Activated naive CD4-positive, alpha-beta T cell treated with anti-CD3 and anti-CD28 coated beads, Interleukin-2, amount 50 U/mL, for 72 hours (primary cell): ENCODE results near the gene TMEM121. TPM values are rescaled to one million over a fixed set of nuclear protein-coding genes. Genes with fewer than 3 reads are reported as not detected.

Source experiments
- ATAC-seq, 2 donors: fragments of 150-1000 bp; cut with Tn5 transposase; 2 replicates each; pipeline ENCODE4 v1.10.0; 2021; ENCODE audit warnings: mild to moderate bottlenecking in 2 of 2, moderate library complexity in 2 of 2
- DNase-seq, 2 donors: peaks; one replicate each; pipeline ENCODE4 v3.0.0; 2021 to 2022; ENCODE audit warnings: low spot score in 2 of 2
- H3K27ac Mint-ChIP-seq, 2 donors: one replicate each; pipeline ENCODE4 v1.8.0; 2022; ENCODE audit warnings: mild to moderate bottlenecking in 2 of 2, mixed read lengths in 2 of 2
- H3K36me3 Mint-ChIP-seq, 2 donors: one replicate each; pipeline ENCODE4 v1.8.0; 2022; ENCODE audit warnings: mixed read lengths in 2 of 2
- H3K9me3 Mint-ChIP-seq, 2 donors: one replicate each; pipeline ENCODE4 v1.8.0; 2022; ENCODE audit warnings: mixed read lengths in 2 of 2
- total RNA-seq, 2 donors: library from RNA; stranded (reverse); gene quantifications; one replicate each; pipeline ENCODE4 v1.2.3, GENCODE V29; 2022

Gene TMEM121
- total RNA-seq, 2 donors from 2014 or later, result 2.2 to 10.2 TPM

DNA sequence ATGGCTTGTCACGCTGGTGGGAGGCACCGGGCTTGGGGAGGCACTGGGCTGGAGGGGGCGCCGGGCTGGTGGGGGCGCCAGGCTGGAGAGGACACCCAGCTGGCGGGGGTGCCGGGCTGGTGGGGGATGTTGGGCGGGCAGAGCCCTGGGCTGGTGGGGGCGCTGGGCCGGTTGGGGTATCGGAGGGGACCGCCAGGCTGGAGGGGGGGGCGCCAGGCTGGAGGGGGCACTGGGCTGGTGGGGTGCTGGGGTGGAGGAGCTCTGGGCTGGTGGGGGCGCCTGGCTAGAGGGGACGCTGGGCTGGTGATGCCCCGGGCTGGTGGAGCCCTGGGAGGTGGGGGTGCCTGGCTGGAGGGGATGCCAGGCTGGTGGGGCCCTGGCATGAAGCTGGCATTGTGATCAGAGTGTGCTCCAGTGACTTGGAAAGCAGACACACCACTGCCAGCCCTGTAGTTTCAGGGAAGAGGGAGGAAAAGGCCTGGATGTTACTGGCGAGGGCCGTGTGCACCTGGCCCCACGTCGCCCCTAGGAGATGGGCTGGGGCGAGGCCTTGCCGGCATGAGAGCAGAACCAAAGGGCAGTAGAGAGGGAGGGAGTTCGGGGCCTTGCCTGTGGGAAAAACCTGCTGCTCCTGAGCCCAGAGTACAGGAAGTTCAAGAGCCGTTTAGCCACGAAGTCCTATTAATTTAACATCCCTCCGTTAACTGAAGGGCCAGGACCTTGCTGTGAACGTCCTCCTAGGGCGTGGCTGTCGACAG is 22.3 kb upstream of the TMEM121 start:
- Mint-ChIP-seq H3K9me3 (no peaks in the 10 kb centered on the region), H3K27ac (no peak overlapping the region), H3K36me3 (no peaks in the 10 kb centered on the region)
- ATAC-seq, result no peak
- no peak for DNase-seq

DNA sequence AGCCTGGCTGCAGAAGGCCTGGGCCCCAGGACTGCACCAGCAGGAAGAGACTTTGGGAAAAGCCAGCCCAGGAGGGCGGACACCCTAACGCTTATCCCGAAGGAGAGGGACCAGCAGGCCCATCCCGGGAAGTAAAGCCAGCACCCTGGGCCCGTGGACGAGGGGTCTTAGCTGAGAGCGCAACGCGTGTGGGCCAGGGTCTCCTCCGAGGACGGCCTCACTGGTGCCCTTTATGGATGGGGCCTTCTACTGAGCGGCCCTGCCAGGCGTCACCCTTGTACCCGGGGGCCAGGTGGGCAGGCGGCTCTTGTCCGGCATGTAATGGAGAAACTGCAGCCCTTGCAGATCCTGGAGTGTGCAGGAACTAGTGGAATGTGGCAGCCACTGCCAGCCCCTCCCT is 21.3 kb upstream of the TMEM121 start:
- no peak for ATAC-seq
- Mint-ChIP-seq H3K27ac (no peak overlapping the region), H3K9me3 (no peaks in the 10 kb centered on the region), H3K36me3 (no peaks in the 10 kb centered on the region)
- DNase-seq, result no peak

DNA sequence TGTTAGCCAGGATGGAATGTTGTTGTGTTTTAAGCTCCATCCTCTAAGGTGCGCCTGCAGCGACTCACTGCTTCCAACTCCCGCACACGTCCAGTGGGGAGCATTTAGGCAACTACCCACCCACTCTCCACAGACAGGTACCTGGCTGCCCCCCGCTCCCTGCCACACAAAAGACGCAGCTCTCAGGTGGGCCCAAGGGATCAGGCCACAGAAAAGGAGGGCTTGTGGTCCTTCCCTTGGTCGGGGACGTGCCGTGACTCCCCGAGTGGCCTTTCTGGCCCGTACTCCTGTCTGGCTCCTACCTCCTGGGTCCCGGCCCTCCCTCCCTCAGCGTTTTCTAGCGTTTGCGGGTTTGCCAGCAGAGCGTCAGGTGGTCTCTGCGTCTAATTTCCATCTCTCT is 19.1 kb upstream of the TMEM121 start:
- no peak for ATAC-seq
- no peak for DNase-seq
- Mint-ChIP-seq H3K36me3 (no peaks in the 10 kb centered on the region), H3K9me3 (no peaks in the 10 kb centered on the region), H3K27ac (no peak overlapping the region)

DNA sequence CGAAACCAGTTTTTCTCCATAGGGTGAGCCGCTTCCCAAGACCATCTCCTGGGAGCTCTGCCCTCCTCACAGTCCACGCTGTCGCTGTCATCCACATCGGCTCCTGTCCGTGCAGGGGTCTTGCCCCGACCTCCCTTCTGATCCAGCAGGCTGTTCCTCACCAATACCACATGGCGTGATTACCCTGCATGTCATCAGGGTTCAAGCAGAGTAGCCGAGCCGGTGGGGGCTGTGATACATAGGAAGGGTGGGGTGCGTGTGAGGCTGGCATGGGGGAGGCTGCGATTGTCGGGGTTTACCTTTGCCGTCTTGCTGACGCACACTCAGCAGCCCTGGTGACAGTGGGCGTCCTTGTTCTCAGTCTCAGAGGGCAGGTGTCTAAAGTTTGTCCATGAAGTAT is 18.3 kb upstream of the TMEM121 start:
- H3K27ac Mint-ChIP-seq, result no peak overlapping the region
- no peaks in the 10 kb centered on the region for H3K36me3 Mint-ChIP-seq
- ATAC-seq, result no peak
- no peaks in the 10 kb centered on the region for H3K9me3 Mint-ChIP-seq
- no peak for DNase-seq

DNA sequence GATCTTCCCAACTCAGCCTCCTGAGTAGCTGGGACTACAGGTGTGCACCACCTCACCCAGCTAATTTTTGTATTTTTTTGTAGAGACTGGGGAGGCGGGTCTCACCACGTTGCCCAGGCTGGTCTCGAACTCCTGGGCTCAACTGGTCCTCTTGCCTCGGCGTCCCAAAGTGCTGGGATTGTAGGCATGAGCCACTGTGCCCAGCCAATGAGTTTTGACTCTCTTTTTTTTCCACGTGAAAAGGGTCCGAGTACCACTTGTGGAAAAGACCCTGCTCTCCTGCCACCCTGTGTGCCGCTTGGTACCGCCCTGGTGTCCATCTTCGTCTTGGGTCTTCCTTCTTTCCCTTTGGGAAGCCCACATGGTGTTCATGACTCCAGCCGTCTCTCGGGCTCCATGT is 17.8 kb upstream of the TMEM121 start:
- no peaks in the 10 kb centered on the region for H3K36me3 Mint-ChIP-seq
- no peak overlapping the region for H3K27ac Mint-ChIP-seq
- DNase-seq (no peak), ATAC-seq (no peak)
- H3K9me3 Mint-ChIP-seq, result no peaks in the 10 kb centered on the region

DNA sequence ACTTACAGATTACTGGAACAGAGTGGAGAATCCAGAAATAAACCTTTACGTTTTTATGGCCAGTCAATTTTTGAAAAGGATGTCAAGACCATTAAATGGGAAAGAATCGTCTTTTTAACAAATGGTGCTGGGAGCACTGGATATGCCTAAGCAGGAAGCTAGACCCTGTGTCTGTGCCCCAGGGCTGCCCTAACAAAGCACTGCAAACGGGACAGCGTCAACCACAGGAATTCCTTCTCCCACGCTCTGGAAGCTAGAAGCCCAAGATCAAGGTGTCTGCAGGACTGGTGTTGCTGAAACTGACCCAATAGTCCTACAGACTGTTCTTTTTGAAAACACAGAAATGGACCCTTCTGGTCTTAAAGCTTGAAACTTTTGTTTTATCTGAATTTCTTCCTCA is 9.3 kb upstream of the TMEM121 start:
- Mint-ChIP-seq H3K27ac (no peak overlapping the region), H3K36me3 (no peaks in the 10 kb centered on the region), H3K9me3 (no peaks in the 10 kb centered on the region)
- ATAC-seq, result no peak
- no peak for DNase-seq

DNA sequence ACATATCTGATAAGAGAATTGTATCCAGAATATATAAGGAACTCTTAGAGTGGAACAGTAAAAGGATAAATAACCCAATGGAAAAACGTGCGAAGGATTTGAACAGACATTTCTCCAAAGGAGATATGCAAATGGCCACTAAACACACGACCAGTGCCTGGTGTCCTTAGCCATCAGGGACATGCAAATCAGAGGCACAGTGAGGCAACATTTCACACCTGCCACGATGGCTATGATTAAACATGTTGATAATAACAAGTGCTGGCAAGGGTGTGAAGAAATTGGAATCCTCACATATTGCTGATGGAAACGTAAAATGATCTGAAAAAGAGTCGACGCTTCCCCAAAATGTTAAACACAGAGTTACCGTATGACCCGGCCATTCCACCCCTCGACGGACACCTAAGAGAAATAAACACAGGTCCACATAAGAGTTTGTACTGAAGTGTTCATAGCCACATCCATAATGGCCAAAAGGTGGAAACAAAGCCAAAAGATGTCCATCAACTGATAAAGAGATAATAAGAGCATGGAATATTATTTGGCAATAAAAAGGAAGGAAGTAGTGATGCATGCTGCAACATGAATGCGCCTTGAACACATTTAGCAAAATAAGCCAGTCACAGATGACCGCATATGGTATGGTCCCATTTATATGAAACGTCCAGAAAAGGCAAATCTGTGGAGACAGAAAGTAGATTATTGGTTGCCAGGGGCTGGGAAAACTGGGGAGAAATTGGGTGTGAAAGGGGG is 6.3 kb upstream of the TMEM121 start:
- Mint-ChIP-seq H3K27ac (no peak overlapping the region), H3K9me3 (no peaks in the 10 kb centered on the region), H3K36me3 (no peaks in the 10 kb centered on the region)
- DNase-seq (no peak), ATAC-seq (no peak)

DNA sequence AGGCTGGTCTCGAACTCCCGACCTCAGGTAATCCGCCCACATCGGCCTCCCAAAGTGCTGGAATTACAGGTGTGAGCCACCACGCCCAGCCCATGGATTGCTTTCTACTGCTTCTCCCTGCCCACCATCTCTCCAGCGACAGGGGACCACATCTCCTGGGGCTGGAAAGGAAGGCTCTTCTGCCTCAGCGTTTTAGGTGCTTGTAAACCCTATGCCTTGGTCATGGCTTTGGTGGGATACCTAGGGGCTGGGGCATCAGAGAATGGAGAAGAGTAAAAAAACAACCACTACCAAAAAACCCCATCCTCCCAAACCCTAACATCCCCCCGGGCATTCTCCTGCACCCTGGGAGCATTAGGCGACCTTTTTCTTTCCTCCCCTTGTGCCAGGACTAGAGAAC is 1.1 kb upstream of the TMEM121 start:
- no peak for ATAC-seq
- H3K27ac Mint-ChIP-seq, result no peak overlapping the region
- DNase-seq, result no peak
- H3K9me3 Mint-ChIP-seq, result no peaks in the 10 kb centered on the region
- peaks cover 0 to 5% of the 10 kb centered on the region in 2 donors for H3K36me3 Mint-ChIP-seq

DNA sequence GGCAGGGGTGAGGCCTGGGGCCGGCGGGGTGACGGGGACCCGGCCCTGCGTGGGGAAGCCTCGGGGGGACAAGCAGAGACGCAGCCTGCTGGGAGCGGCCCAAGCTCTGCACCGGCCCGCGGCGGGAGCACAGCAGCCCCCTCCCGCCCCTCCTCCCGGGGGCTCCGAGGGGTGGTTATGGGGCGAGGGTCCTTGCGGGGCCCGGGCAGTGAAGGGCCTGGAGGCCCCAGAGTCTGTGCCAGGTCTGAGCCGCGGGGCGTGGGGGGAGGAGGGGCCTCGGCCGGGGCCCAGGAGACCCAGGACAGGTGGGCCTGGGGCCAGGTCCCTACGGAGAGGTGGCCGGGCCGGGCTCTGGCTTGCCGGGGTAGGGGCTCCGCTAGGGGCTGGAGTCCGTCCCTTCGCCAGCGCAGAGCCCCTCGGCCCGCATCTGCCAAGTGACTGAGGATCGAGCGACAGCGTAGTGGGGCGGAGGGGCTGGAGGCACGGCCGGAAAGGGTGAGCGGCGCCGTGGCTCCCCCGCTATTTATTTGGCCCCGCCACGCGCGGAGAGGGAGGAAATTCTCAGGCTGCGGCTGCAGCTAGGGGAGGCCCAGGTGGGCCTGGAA is 495 bp downstream of the TMEM121 start:
- peaks cover 0 to 5% of the 10 kb centered on the region in 2 donors for H3K36me3 Mint-ChIP-seq
- DNase-seq (no peak), ATAC-seq (peak in 1 of 2 donors; percentile 5)
- H3K9me3 Mint-ChIP-seq, result no peaks in the 10 kb centered on the region
- peak overlapping the region; percentile 72 to 88 for H3K27ac Mint-ChIP-seq

DNA sequence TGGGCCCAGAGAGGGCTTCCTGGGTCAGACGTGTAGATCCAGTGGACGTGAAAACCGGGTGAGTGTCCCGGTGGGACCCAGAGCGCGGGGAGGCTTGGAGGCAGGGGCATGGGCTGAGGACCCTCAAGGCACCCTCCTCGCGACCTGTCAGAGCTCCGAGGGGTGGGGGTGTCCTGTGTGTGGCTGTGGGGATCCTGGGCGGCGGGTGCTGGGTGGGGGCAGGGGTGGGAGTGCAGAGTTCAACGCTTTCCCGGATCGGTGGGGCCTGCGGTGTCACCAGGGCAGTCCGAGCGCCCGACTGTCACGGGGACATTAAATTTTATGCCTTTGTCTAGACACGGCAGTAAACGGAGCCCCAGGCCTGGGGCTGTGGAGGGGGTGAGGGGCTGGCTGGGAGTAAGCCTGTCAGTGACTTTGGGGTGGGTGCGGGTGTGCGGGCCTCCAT is 1.0 kb downstream of the TMEM121 start:
- ATAC-seq, result no peak
- no peak for DNase-seq
- Mint-ChIP-seq H3K9me3 (no peaks in the 10 kb centered on the region), H3K27ac (peak overlapping the region; percentile 72 to 88), H3K36me3 (peaks cover 0 to 5% of the 10 kb centered on the region in 2 donors)

DNA sequence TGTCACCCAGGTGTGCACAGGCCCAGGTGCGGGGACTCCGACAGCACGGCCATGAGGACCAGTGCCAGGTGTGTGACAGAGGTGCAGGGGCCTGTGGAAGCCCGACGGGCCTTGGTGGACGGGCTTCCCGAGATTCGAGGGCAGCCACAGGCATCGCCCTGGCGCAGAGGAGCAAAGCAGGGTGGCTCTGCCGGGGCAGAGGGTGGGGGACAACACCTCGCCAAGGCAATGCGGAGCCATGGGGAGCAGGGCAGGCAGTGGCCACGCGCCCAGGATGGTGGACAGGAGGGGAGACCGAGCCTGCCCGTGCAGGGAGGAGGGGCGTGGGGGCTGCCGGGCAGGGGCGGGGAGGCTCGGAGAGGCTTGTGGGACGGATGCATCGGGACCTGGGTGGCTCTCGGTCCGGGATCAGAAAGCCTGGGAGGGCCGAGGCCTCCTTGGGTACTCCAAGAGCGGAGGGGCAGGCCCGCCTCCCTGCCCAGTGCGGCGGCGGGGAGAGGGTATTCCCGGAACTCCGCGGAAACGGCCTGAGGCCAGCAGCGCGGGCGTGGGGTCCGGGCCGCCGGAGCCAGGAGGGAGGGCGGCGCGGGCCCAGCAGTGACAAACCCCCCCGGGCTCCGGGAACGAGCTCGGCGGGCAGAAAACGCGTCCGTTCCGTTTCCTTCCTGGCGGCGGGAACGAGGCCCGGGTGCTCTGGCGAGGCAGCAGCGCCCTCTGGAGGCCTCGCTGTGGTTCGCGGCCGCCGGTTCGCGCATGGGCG is 1.6 kb downstream of the TMEM121 start:
- Mint-ChIP-seq H3K27ac (peak overlapping the region; percentile 36 to 72), H3K9me3 (no peaks in the 10 kb centered on the region), H3K36me3 (peaks cover 0 to 5% of the 10 kb centered on the region in 2 donors)
- DNase-seq (peak; percentile 83 to 90), ATAC-seq (peak; percentile 67 to 79)

DNA sequence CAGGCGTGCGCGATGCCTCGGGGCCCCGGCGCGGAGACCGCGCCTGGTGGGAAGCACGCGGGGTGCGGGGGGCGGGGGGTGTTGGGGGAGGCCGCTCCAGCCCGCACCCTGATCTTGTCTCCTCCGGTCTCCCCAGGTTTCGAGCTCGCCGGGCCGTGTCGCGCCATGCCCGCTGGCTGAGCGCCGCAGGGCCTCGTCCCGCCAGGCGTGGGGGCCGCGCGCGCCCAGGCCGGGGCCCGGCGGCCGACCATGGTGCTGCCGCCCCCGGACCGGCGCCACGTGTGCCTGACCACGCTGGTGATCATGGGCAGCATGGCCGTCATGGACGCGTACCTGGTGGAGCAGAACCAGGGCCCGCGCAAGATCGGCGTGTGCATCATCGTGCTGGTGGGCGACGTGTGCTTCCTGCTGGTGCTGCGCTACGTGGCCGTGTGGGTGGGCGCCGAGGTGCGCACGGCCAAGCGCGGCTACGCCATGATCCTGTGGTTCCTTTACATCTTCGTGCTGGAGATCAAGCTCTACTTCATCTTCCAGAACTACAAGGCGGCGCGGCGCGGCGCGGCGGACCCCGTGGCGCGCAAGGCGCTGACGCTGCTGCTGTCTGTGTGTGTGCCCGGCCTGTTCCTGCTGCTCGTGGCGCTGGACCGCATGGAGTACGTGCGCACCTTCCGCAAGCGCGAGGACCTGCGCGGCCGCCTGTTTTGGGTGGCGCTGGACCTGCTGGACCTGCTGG is 2.4 kb downstream of the TMEM121 start:
- Mint-ChIP-seq H3K9me3 (no peaks in the 10 kb centered on the region), H3K27ac (peak overlapping the region; percentile 36 to 61), H3K36me3 (peaks cover 0 to 5% of the 10 kb centered on the region in 2 donors)
- peak in 1 of 2 donors; percentile 40 for DNase-seq
- ATAC-seq, result peak; percentile 20 to 32

DNA sequence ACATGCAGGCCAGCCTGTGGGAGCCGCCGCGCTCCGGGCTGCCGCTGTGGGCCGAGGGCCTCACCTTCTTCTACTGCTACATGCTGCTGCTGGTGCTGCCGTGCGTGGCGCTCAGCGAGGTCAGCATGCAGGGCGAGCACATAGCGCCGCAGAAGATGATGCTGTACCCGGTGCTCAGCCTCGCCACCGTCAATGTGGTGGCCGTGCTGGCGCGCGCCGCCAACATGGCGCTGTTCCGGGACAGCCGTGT is 2.9 kb downstream of the TMEM121 start:
- no peaks in the 10 kb centered on the region for H3K9me3 Mint-ChIP-seq
- H3K27ac Mint-ChIP-seq, result peak overlapping the region in 1 of 2 donors; percentile 61
- peak in 1 of 2 donors; percentile 40 for DNase-seq
- no peak for ATAC-seq
- peaks cover 0 to 5% of the 10 kb centered on the region in 2 donors for H3K36me3 Mint-ChIP-seq

DNA sequence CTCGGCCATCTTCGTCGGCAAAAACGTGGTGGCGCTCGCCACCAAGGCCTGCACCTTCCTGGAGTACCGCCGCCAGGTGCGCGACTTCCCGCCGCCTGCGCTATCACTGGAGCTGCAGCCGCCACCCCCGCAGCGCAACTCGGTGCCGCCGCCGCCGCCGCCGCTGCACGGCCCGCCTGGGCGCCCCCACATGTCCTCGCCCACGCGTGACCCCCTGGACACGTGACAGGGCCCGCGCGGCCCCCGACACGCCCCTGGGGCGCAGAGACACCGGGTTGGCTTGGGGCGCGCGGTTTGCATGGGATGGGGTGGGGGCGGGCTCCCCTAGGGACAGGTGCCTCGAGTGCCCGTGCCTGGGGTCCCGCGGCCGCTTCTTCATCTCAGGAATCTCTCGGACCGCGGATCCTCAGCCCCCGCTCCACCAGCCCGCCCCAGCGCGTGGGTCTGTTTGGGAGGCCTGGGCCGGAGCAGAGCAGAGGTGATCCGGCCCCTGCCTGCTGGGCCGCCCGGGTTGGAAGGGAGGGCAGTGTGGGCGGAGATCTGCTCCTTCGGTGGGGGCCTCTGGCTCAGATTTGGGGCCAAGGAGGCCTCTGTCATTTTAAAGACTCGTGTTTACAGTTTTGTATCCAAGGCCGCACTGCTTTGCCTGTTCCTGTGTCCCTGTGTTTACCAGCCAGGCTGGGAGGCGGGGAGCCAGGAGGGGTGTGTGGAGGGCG is 3.3 kb downstream of the TMEM121 start:
- peak in 1 of 2 donors; percentile 43 for DNase-seq
- ATAC-seq, result peak in 1 of 2 donors; percentile 27
- Mint-ChIP-seq H3K27ac (no peak overlapping the region), H3K36me3 (peaks cover 0 to 5% of the 10 kb centered on the region in 2 donors), H3K9me3 (no peaks in the 10 kb centered on the region)

DNA sequence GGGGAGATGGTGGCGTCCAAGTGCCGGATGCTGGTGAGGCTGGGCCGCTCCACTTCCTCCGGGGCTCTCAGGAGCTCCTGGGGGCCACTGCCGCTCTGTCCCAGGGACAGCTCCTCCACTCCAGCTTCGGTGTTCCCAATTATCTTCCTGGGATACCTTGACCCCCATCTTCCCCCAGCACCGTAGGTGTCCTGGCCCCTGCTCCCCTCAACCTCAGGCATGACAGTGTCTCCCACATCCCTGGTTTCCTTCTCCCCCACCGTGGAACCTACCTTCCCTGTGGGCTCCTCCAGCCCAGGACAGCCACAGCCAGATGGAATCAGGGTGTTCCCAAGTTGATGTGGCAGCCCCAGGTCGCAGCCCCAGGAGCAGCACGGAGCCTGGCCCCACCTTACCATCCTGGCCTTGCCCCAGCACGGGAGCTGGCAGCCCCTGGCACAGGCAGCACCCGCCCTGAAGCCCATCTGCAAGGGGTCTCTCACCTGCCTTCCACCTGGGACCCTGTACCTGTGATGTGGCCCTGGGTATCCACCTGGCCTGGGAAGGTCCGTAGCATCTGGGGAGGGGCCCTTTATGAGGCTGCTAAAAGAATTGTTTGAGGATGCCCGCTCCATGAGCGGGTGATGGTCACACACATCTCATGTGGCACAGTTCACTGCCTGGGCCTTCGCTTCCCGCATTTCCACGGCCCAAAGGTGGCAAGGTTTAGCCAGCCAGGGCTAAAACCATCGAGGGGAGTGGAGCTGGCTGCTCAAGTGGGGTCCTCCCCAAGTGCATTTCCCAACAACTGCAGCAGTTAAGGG is 4.1 kb downstream of the TMEM121 start:
- no peak for ATAC-seq
- Mint-ChIP-seq H3K27ac (no peak overlapping the region), H3K36me3 (peaks cover 0 to 5% of the 10 kb centered on the region in 2 donors), H3K9me3 (no peaks in the 10 kb centered on the region)
- no peak for DNase-seq
